Endodermal cell (in vitro differentiated cells): ENCODE measurements around the gene ATXN1. TPM values are rescaled to one million over a fixed set of nuclear protein-coding genes. Genes with fewer than 3 reads are reported as not detected.

Experiments
- DNase-seq: peaks from one replicate; pipeline ENCODE4 v3.0.0-alpha.2; 2017
- H3K27ac ChIP-seq: 2 replicates; pipeline ENCODE4 v1.5.1; 2013; ENCODE audit warnings: mild to moderate bottlenecking, low read depth, low read length, moderate library complexity
- H3K27me3 ChIP-seq: 2 replicates; pipeline ENCODE4 v1.6.1; 2013; ENCODE audit warnings: mild to moderate bottlenecking, low read length, moderate library complexity; ENCODE audit not compliant: insufficient read depth, control insufficient read depth, poor library complexity, severe bottlenecking
- H3K36me3 ChIP-seq: 2 replicates; pipeline ENCODE4 v1.7.0; 2013; ENCODE audit warnings: mild to moderate bottlenecking, low read length, moderate library complexity; ENCODE audit not compliant: control insufficient read depth, insufficient read depth
- H3K4me1 ChIP-seq: one replicate; pipeline ENCODE4 v1.7.0; 2013; ENCODE audit warnings: low read length; ENCODE audit not compliant: control insufficient read depth, insufficient read depth
- H3K4me3 ChIP-seq: 2 replicates; pipeline ENCODE4 v1.5.1; 2013; ENCODE audit warnings: mild to moderate bottlenecking, low read length, moderate library complexity
- H3K9ac ChIP-seq: 2 replicates; pipeline ENCODE4 v1.6.1; 2013; ENCODE audit warnings: mild to moderate bottlenecking, low read length, moderate library complexity; ENCODE audit not compliant: poor library complexity, severe bottlenecking; ENCODE audit errors: extremely low read depth
- H3K9me3 ChIP-seq: 2 replicates; pipeline ENCODE4 v1.6.1; 2013; ENCODE audit warnings: mild to moderate bottlenecking, low read length, moderate library complexity; ENCODE audit not compliant: control insufficient read depth
- H3K27ac Mint-ChIP-seq: 2 replicates; pipeline ENCODE4 v1.8.0; 2020; ENCODE audit warnings: mixed read lengths
- H3K27me3 Mint-ChIP-seq: 2 replicates; pipeline ENCODE4 v1.8.0; 2021; ENCODE audit warnings: mild to moderate bottlenecking, mixed read lengths; ENCODE audit not compliant: insufficient read depth
- H3K36me3 Mint-ChIP-seq: 2 replicates; pipeline ENCODE4 v1.8.0; 2020; ENCODE audit warnings: low read depth, mixed read lengths
- H3K4me1 Mint-ChIP-seq: 2 replicates; pipeline ENCODE4 v1.8.0; 2020; ENCODE audit warnings: mixed read lengths
- H3K4me3 Mint-ChIP-seq: 2 replicates; pipeline ENCODE4 v1.8.0; 2020; ENCODE audit warnings: mild to moderate bottlenecking, moderate library complexity, mixed read lengths
- H3K9me3 Mint-ChIP-seq: 2 replicates; pipeline ENCODE4 v1.8.0; 2020; ENCODE audit warnings: mild to moderate bottlenecking, mixed read lengths
- CTCF ChIP-seq: fragments of 200-600 bp; sonication (generic); conservative IDR thresholded peaks from 2 replicates; pipeline ENCODE4 v1.5.0; 2021; ENCODE audit warnings: antibody characterized with exemption, mild to moderate bottlenecking
- WGBS, 2 experiments: methylation state at CpG; one replicate each; pipeline versions ENCODE4 v1.1.5 to v1.1.7; 2013; ENCODE audit warnings: missing lambda C conversion rate in 2 of 2, mixed read lengths in 1 of 2; ENCODE audit not compliant: insufficient coverage in 1 of 2, insufficient read length in 1 of 2; 5-methylcytosine and 5-hydroxymethylcytosine counted together
- total RNA-seq, 2 donors: library from RNA; stranded (reverse); fragmentation: NEBNext Ultra II Directional in 1 of 2; extraction: Animal tissue kit (Norgen Biotek cat#: 25700) in 1 of 2; gene quantifications; 2 replicates in 1 of 2; 3 replicates in 1 of 2; pipeline ENCODE4 v1.2.1, GENCODE V29; 2021

ATXN1 gene
- total RNA-seq, 2 donors from 2014 or later = 10.4 to 15.9 TPM

GRCh38 chr6:16683641-16684194, 77.5 kb downstream of the ATXN1 start:
- Histone ChIP-seq H3K9me3 (no peaks in the 10 kb centered on the region), H3K9ac (no peak overlapping the region), H3K27me3 (no peaks in the 10 kb centered on the region), H3K4me3 (no peak overlapping the region), H3K4me1 (no peaks in the 10 kb centered on the region), H3K27ac (no peak overlapping the region), H3K36me3 (no peaks in the 10 kb centered on the region)
- Mint-ChIP-seq H3K36me3 (peaks cover 2% of the 10 kb centered on the region), H3K4me1 (no peaks in the 10 kb centered on the region), H3K4me3 (no peak overlapping the region), H3K27me3 (no peaks in the 10 kb centered on the region), H3K9me3 (no peaks in the 10 kb centered on the region), H3K27ac (no peak overlapping the region)
- DNase-seq = no peak
- 90 to 92% methylated on average over 3 to 4 of the region's 4 CpGs for WGBS, 2 experiments
- no peak for TF ChIP-seq CTCF

- H3K4me1 ChIP-seq = no peaks in the 10 kb centered on the region
- Mint-ChIP-seq H3K27me3 (no peaks in the 10 kb centered on the region), H3K36me3 (peaks cover 2% of the 10 kb centered on the region), H3K4me1 (peaks cover 6% of the 10 kb centered on the region), H3K9me3 (no peaks in the 10 kb centered on the region), H3K4me3 (no peak overlapping the region), H3K27ac (no peak overlapping the region)
- DNase-seq = no peak
- no peak for TF ChIP-seq CTCF
- no peak overlapping the region for H3K4me3 ChIP-seq
- no peak overlapping the region for H3K27ac ChIP-seq
- no peak overlapping the region for H3K9ac ChIP-seq
- H3K36me3 ChIP-seq = no peaks in the 10 kb centered on the region
- no peaks in the 10 kb centered on the region for H3K27me3 ChIP-seq
- WGBS, 2 experiments = 91 to 93% methylated on average over 8 of the region's 8 CpGs
- H3K9me3 ChIP-seq = no peaks in the 10 kb centered on the region
Observed at GRCh38 chr6:16681260-16681873, 79.9 kb downstream of the ATXN1 start.

- no peaks in the 10 kb centered on the region for H3K4me1 ChIP-seq
- no peaks in the 10 kb centered on the region for H3K27me3 Mint-ChIP-seq
- H3K27me3 ChIP-seq = no peaks in the 10 kb centered on the region
- H3K36me3 ChIP-seq = no peaks in the 10 kb centered on the region
- no peak for DNase-seq
- H3K9me3 Mint-ChIP-seq = no peaks in the 10 kb centered on the region
- no peak overlapping the region for H3K4me3 ChIP-seq
- H3K9ac ChIP-seq = no peak overlapping the region
- no peak overlapping the region for H3K4me3 Mint-ChIP-seq
- 89 to 100% methylated on average over 1 of the region's 1 CpG for WGBS, 2 experiments
- no peak overlapping the region for H3K27ac Mint-ChIP-seq
- peaks cover 6% of the 10 kb centered on the region for H3K4me1 Mint-ChIP-seq
- H3K27ac ChIP-seq = no peak overlapping the region
- no peaks in the 10 kb centered on the region for H3K9me3 ChIP-seq
- H3K36me3 Mint-ChIP-seq = peaks cover 2% of the 10 kb centered on the region
- TF ChIP-seq CTCF = no peak
Observed at GRCh38 chr6:16679050-16679449, 82.2 kb downstream of the ATXN1 start.
